Mesenchymal stem cell (in vitro differentiated cells and primary cell): Measurements from ENCODE around the gene TRPM7.

Source experiments
- DNase-seq: peaks from one replicate; pipeline ENCODE4 v3.0.0-alpha.2; 2013
- H2AFZ ChIP-seq: one replicate; pipeline ENCODE4 v1.6.1; 2013; ENCODE audit warnings: low read depth, mild to moderate bottlenecking, control low read depth, inconsistent platforms, low read length, moderate library complexity
- H2AK5ac ChIP-seq: 2 replicates; pipeline ENCODE4 v1.6.1; 2013; ENCODE audit warnings: low read length, moderate library complexity, mild to moderate bottlenecking, inconsistent platforms; ENCODE audit not compliant: severe bottlenecking
- H2BK120ac ChIP-seq: one replicate; pipeline ENCODE4 v1.6.1; 2013; ENCODE audit warnings: low read depth, mild to moderate bottlenecking, inconsistent platforms, low read length, moderate library complexity
- H2BK12ac ChIP-seq, 2 experiments: one replicate each; pipeline ENCODE4 v1.6.1; 2013; ENCODE audit warnings: inconsistent platforms in 2 of 2, low read length in 2 of 2, mild to moderate bottlenecking in 2 of 2, moderate library complexity in 2 of 2, control low read depth in 1 of 2
- H2BK15ac ChIP-seq: one replicate; pipeline ENCODE4 v1.6.1; 2013; ENCODE audit warnings: mild to moderate bottlenecking, low read depth, inconsistent platforms; ENCODE audit not compliant: poor library complexity, severe bottlenecking
- H2BK5ac ChIP-seq: 2 replicates; pipeline ENCODE4 v1.6.1; 2013; ENCODE audit warnings: low read depth, mild to moderate bottlenecking, low read length, control low read depth, inconsistent platforms; ENCODE audit not compliant: poor library complexity, severe bottlenecking
- H3K14ac ChIP-seq, 2 experiments: one replicate each; pipeline ENCODE4 v1.6.1; 2013; ENCODE audit warnings: inconsistent platforms in 2 of 2, low read length in 2 of 2, control low read depth in 1 of 2, mild to moderate bottlenecking in 1 of 2, moderate library complexity in 1 of 2
- H3K18ac ChIP-seq, 2 experiments: one replicate each; pipeline ENCODE4 v1.6.1; 2013; ENCODE audit warnings: inconsistent platforms in 2 of 2, low read length in 2 of 2, control low read depth in 1 of 2, low read depth in 1 of 2, mild to moderate bottlenecking in 1 of 2
- H3K23ac ChIP-seq, 2 experiments: one replicate each; pipeline ENCODE4 v1.6.1; 2013; ENCODE audit warnings: inconsistent platforms in 2 of 2, low read length in 2 of 2, mild to moderate bottlenecking in 2 of 2, moderate library complexity in 2 of 2, control low read depth in 1 of 2
- H3K27ac ChIP-seq: 2 replicates; pipeline ENCODE4 v1.5.1; 2013; ENCODE audit warnings: mild to moderate bottlenecking, moderate library complexity, low read length, control low read depth, inconsistent platforms; ENCODE audit not compliant: poor library complexity, severe bottlenecking
- H3K27me3 ChIP-seq, 2 experiments: 2 replicates each; pipeline versions ENCODE4 v1.6.1 to v1.7.0; 2013; ENCODE audit warnings: low read length in 2 of 2, mild to moderate bottlenecking in 2 of 2, moderate library complexity in 2 of 2, control low read depth in 1 of 2, inconsistent platforms in 1 of 2; ENCODE audit not compliant: control insufficient read depth in 1 of 2, insufficient read depth in 1 of 2
- H3K36me3 ChIP-seq, 2 experiments: 2 replicates each; pipeline versions ENCODE4 v1.6.1 to v1.7.0; 2013; ENCODE audit warnings: low read length in 2 of 2, control low read depth in 1 of 2, inconsistent platforms in 1 of 2, low read depth in 1 of 2, mild to moderate bottlenecking in 1 of 2; ENCODE audit not compliant: insufficient read depth in 2 of 2, control insufficient read depth in 1 of 2
- H3K4ac ChIP-seq, 2 experiments: one replicate each; pipeline ENCODE4 v1.6.1; 2013; ENCODE audit warnings: inconsistent platforms in 2 of 2, low read length in 2 of 2, mild to moderate bottlenecking in 2 of 2, moderate library complexity in 2 of 2, control low read depth in 1 of 2, low read depth in 1 of 2
- H3K4me1 ChIP-seq: 2 replicates; pipeline ENCODE4 v1.6.1; 2013; ENCODE audit warnings: low read depth, low read length, control low read depth; ENCODE audit not compliant: control insufficient read depth, insufficient read depth
- H3K4me2 ChIP-seq: 2 replicates; pipeline ENCODE4 v1.6.1; 2013; ENCODE audit warnings: low read length, mild to moderate bottlenecking, inconsistent platforms; ENCODE audit not compliant: poor library complexity, severe bottlenecking
- H3K4me3 ChIP-seq, 2 experiments: 2 replicates each; pipeline versions ENCODE4 v1.5.1 to v1.7.0; 2013; ENCODE audit warnings: low read length in 2 of 2, mild to moderate bottlenecking in 2 of 2, control low read depth in 1 of 2, low read depth in 1 of 2; ENCODE audit not compliant: insufficient read depth in 1 of 2
- H3K79me1 ChIP-seq: replicated peaks from 2 replicates; pipeline ENCODE4 v1.6.1; 2013; ENCODE audit warnings: mild to moderate bottlenecking, control low read depth, low read length, inconsistent platforms; ENCODE audit not compliant: poor library complexity, severe bottlenecking
- H3K9ac ChIP-seq: 2 replicates; pipeline ENCODE4 v1.7.0; 2013; ENCODE audit warnings: mild to moderate bottlenecking, low read length, moderate library complexity
- H3K9me3 ChIP-seq: 2 replicates; pipeline ENCODE4 v1.7.0; 2013; ENCODE audit warnings: mild to moderate bottlenecking, low read length; ENCODE audit not compliant: control insufficient read depth
- H4K8ac ChIP-seq: one replicate; pipeline ENCODE4 v1.6.1; 2013; ENCODE audit warnings: inconsistent platforms, mild to moderate bottlenecking, low read length, moderate library complexity
- H4K91ac ChIP-seq: one replicate; pipeline ENCODE4 v1.6.1; 2013; ENCODE audit warnings: mild to moderate bottlenecking, low read length, inconsistent platforms
- WGBS: methylation state at CpG from one replicate; pipeline ENCODE4 v1.1.7; 2013; ENCODE audit warnings: mixed read lengths; 5-methylcytosine and 5-hydroxymethylcytosine counted together

The TRPM7 gene

GRCh38 chr15:50641318-50641717 lies 45.3 kb downstream of the TRPM7 start:
- DNase-seq = no peak
- Histone ChIP-seq H3K79me1 (peaks cover 21% of the 10 kb centered on the region), H2AK5ac (no peak overlapping the region), H3K4me1 (no peaks in the 10 kb centered on the region), H2BK5ac (no peak overlapping the region), H3K4me2 (no peak overlapping the region), H3K4ac (no peak overlapping the region), H2BK15ac (no peak overlapping the region), H3K9me3 (no peaks in the 10 kb centered on the region), H3K36me3 (peaks cover 22 to 80% of the 10 kb centered on the region in 2 experiments), H3K27ac (no peak overlapping the region), H4K8ac (no peak overlapping the region), H2BK120ac (no peak overlapping the region), H3K23ac (no peak overlapping the region), H3K4me3 (no peak overlapping the region), H3K9ac (no peak overlapping the region), H2BK12ac (no peak overlapping the region), H3K18ac (no peak overlapping the region), H2AFZ (no peak overlapping the region), H3K14ac (no peak overlapping the region), H3K27me3 (no peaks in the 10 kb centered on the region), H4K91ac (no peak overlapping the region)
- 96% methylated on average over 1 of the region's 2 CpGs for WGBS

DNA sequence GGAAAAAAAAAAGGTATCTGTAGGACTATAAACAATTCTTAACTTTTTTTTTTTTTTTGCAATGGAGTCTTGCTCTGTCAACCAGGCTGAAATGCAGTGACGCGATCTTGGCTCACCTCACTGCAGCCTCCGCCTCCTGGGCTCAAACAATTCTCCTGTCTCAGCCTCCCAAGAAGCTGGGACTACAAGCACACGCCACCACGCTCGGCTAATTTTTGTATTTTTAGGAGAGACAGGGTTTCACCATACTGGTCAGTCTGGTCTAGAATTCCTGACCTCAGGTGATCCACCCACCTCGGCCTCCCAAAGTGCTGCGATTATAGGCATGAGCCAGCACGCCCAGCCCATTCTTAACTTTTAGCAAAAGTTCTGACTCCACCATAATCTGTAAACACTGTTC lies 50.5 kb downstream of the TRPM7 start:
- no peak overlapping the region for H4K8ac ChIP-seq
- no peak overlapping the region for H3K18ac ChIP-seq
- no peak overlapping the region for H2BK15ac ChIP-seq
- H2BK120ac ChIP-seq = no peak overlapping the region
- no peaks in the 10 kb centered on the region for H3K9me3 ChIP-seq
- H3K23ac ChIP-seq = no peak overlapping the region
- H3K9ac ChIP-seq = no peak overlapping the region
- no peaks in the 10 kb centered on the region for H3K4me1 ChIP-seq
- no peak overlapping the region for H3K4me2 ChIP-seq
- no peak overlapping the region for H2AK5ac ChIP-seq
- no peaks in the 10 kb centered on the region for H3K27me3 ChIP-seq
- H3K14ac ChIP-seq = no peak overlapping the region
- peaks cover 22 to 89% of the 10 kb centered on the region in 2 experiments for H3K36me3 ChIP-seq
- H4K91ac ChIP-seq = no peak overlapping the region
- no peak overlapping the region for H3K4me3 ChIP-seq
- H2AFZ ChIP-seq = no peak overlapping the region
- peaks cover 14% of the 10 kb centered on the region for H3K79me1 ChIP-seq
- WGBS = 97% methylated on average over 8 of the region's 9 CpGs
- no peak overlapping the region for H3K4ac ChIP-seq
- no peak overlapping the region for H2BK5ac ChIP-seq
- no peak overlapping the region for H3K27ac ChIP-seq
- no peak overlapping the region for H2BK12ac ChIP-seq
- no peak for DNase-seq

GRCh38 chr15:50633653-50634052 lies 52.9 kb downstream of the TRPM7 start:
- H3K9ac ChIP-seq = no peak overlapping the region
- H2AK5ac ChIP-seq = no peak overlapping the region
- no peak overlapping the region for H3K14ac ChIP-seq
- peaks cover 2% of the 10 kb centered on the region for H3K4me1 ChIP-seq
- H3K36me3 ChIP-seq = peaks cover 34 to 92% of the 10 kb centered on the region in 2 experiments
- no peak overlapping the region for H3K4me2 ChIP-seq
- H3K27ac ChIP-seq = no peak overlapping the region
- H4K91ac ChIP-seq = no peak overlapping the region
- no peak overlapping the region for H3K18ac ChIP-seq
- no peaks in the 10 kb centered on the region for H3K9me3 ChIP-seq
- peaks cover 19% of the 10 kb centered on the region for H3K79me1 ChIP-seq
- no peak overlapping the region for H3K4me3 ChIP-seq
- no peaks in the 10 kb centered on the region for H3K27me3 ChIP-seq
- no peak overlapping the region for H2BK15ac ChIP-seq
- H3K23ac ChIP-seq = no peak overlapping the region
- no peak overlapping the region for H3K4ac ChIP-seq
- no peak overlapping the region for H2BK120ac ChIP-seq
- H2BK5ac ChIP-seq = no peak overlapping the region
- WGBS = 91% methylated on average over 1 of the region's 3 CpGs
- no peak for DNase-seq
- no peak overlapping the region for H2AFZ ChIP-seq
- H2BK12ac ChIP-seq = no peak overlapping the region
- H4K8ac ChIP-seq = no peak overlapping the region

DNA sequence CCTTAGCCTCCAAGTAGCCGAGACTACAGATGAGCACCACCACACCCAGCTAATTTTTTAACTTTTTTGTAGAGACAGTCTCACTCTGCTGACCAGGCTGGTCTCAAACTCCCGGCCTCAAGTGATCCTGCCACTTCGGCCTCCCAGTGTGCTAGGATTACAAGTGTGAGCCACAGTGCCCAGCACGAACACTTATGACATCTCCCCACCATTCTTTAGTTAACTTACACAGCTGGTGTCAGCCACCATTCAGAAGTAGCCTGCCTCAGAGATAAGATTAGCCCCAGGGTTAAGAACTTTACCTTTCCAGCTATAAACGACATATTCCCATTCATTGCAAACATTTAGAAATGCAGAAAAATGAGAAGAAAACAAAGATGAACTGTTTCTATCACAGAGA lies 58.2 kb downstream of the TRPM7 start:
- no peak overlapping the region for H2AK5ac ChIP-seq
- no peak overlapping the region for H3K4me2 ChIP-seq
- peak overlapping the region; percentile 8 for H2BK5ac ChIP-seq
- H3K4me1 ChIP-seq = peaks cover 2% of the 10 kb centered on the region
- no peak overlapping the region for H2BK12ac ChIP-seq
- H3K79me1 ChIP-seq = peaks cover 16% of the 10 kb centered on the region
- H2BK120ac ChIP-seq = no peak overlapping the region
- H2BK15ac ChIP-seq = no peak overlapping the region
- no peak overlapping the region for H4K8ac ChIP-seq
- H3K23ac ChIP-seq = no peak overlapping the region
- H3K9me3 ChIP-seq = no peaks in the 10 kb centered on the region
- no peaks in the 10 kb centered on the region for H3K27me3 ChIP-seq
- H3K14ac ChIP-seq = no peak overlapping the region
- H3K4ac ChIP-seq = no peak overlapping the region
- no peak overlapping the region for H3K4me3 ChIP-seq
- no peak overlapping the region for H3K27ac ChIP-seq
- DNase-seq = no peak
- H4K91ac ChIP-seq = no peak overlapping the region
- no peak overlapping the region for H3K18ac ChIP-seq
- peaks cover 20 to 97% of the 10 kb centered on the region in 2 experiments for H3K36me3 ChIP-seq
- no peak overlapping the region for H2AFZ ChIP-seq
- no peak overlapping the region for H3K9ac ChIP-seq
- WGBS = over 99% methylated on average over 5 of the region's 5 CpGs
